Mesenteric fat pad (tissue), 1 donor: ENCODE results near the gene CNEP1R1. TPM values are rescaled to one million over a fixed set of nuclear protein-coding genes. Genes with fewer than 3 reads are reported as not detected.

ENCODE experiments used
- DNase-seq: peaks from one replicate; pipeline ENCODE4 v3.0.0-alpha.2; 2020; ENCODE audit warnings: low spot score
- total RNA-seq: library from RNA; stranded (reverse); fragmentation: NEBNext Ultra II Directional; extraction: Animal tissue kit (Norgen Biotek cat#: 25700); gene quantifications from one replicate; pipeline ENCODE4 v1.2.1, GENCODE V29; 2021
- donor health status: DM: yes; HTN: yes; CAD: no.

Gene CNEP1R1
- total RNA-seq, 1 donor from 2014 or later = 23.5 TPM

- DNase-seq = no peak
Observed at GRCh38 chr16:50059669-50060068, 34.6 kb downstream of the CNEP1R1 start.

DNA sequence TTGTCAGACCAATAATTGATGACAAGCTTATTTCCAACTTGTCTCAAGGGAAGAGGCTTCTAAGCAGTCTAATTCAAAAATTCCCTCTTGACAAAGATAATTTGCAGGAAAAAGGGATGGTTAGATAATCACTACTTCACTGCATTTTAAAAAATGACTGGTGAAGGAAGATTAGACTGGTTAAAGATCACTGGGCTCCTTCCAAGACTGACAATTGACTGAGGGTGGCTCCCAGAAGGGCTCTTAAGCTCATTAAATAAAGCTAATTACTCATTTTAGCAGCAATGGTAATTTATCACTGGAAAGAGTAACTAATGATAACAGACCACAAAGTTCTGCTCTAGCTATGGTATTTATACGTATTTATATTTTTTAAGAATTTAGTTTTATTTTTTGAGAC, 36.3 kb downstream of the CNEP1R1 start:
- DNase-seq = no peak

DNA sequence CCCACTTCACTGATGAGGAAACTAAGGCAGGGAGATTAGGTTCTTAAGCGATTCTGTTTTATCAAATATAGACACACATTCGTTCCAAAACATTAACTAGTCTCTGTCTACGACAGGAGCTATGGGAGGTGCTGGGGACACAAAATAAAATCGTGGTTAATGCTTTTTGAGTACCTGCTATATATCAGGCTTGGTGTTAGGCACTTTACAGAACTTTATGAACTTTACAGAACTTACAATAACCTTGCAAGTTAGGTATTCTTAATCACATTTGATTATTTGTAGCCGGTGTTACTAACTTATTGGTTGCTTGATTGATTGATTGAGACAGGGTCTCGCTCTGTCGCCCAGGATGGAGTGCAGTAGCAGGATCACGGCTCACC, 40.2 kb downstream of the CNEP1R1 start:
- DNase-seq = no peak

DNA sequence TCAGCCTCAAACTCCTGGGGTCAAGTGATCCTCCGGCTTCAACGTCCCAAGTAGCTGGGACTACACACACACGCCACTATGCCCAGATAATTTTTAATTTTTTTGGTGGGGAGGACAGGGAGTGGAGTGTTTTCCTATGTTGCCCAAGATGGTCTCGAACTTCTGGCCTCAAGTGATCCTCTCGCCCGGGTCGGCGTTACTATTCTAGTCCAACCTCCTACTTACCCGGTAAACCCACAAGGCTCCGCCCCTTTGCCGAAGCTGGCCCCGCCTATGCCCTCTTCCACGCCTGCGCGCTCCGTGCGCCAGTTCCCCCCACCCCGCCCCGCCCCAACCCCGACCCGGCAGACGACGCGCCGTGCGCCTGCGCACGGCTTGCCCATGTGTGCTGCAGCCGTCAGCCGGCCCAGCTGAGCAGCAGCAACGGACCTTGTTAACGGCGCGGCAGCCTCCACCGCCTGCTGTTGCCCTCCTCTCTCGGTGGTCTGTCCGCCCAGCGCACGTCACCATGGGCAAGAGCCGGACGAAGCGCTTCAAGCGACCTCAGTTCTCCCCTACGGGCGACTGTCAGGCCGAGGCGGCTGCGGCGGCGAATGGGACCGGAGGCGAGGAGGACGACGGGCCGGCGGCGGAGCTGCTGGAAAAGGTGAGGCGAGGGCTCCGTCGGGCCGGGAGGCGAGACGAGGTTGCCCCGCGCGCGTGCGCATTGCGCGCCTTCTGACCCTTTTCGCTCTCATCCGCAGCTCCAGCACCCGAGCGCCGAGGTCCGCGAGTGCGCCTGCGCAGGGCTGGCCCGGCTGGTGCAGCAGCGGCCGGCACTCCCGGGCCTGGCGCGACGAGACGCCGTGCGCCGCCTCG, 40.8 kb downstream of the CNEP1R1 start, which contains the start of gene HEATR3:
Gene HEATR3 (plus strand): TSS at position 347 of the 858 bp plus-strand sequence. CDS start 162 bp downstream, at position 509.
- peak; percentile 97 for DNase-seq

DNA sequence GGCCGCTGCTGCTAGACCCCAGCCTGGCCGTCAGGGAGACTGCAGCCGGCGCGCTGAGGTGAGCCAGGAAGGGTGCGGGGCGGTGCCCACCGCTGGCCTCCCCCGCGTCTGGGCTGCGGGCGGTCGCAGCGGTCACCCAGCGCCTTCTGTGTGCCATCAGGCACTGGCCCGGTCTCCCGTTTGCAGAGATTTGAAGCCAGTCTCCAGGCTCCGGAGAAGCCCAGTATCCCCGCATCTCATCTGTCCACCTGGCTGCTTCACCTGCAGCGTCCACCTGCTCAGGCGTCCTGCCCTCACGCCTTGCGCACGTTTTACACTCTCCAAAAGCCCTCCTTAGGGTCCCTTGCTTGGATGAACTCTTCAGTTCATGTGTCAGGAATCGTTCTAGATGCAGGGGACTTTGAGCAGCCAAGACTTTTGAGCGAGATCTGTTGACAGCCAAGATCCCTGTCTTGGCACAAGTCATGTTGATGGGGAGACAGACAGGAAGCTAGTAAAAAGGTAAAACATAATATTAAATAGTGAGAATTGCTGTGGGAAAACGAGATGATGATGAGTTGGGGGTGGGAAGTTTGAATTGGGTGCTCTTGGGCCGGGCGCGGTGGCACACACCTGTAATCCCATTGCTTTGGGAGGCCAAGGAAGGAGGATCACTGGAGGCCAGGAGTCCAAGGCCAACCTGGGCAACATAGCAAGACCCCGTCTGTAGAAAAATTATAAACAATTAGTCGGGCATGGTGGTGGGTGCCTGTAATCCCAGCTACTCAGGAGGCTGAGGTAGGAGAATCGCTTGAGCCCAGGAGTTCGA, 41.7 kb downstream of the CNEP1R1 start:
- DNase-seq = no peak

- DNase-seq = no peak
Observed at GRCh38 chr16:50067290-50067853, 42.3 kb downstream of the CNEP1R1 start.

- no peak for DNase-seq
Observed at GRCh38 chr16:50068550-50068949, 43.5 kb downstream of the CNEP1R1 start.

GRCh38 chr16:50069060-50069459, 44.0 kb downstream of the CNEP1R1 start:
- DNase-seq = no peak

- no peak for DNase-seq
Observed at GRCh38 chr16:50071075-50071671, 46.1 kb downstream of the CNEP1R1 start.

DNA sequence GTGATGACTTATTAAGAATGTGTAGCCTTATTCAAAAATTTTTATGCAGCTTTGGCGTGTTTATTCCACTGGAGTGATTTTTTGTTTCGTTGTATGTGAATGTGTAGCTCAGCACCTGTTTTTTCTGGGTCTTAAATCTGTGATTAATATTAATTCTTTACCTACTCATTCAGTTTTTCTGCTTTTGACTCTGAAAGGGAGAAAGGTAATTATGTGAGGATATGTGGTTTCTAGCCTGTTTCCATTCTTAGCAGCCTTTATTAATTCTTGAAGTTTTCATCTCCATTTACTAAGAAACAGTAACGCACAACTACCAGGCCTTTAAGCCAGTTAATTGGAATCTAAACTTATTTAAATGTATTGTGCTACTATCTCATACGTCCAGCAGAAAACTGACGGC, 47.7 kb downstream of the CNEP1R1 start:
- no peak for DNase-seq

DNA sequence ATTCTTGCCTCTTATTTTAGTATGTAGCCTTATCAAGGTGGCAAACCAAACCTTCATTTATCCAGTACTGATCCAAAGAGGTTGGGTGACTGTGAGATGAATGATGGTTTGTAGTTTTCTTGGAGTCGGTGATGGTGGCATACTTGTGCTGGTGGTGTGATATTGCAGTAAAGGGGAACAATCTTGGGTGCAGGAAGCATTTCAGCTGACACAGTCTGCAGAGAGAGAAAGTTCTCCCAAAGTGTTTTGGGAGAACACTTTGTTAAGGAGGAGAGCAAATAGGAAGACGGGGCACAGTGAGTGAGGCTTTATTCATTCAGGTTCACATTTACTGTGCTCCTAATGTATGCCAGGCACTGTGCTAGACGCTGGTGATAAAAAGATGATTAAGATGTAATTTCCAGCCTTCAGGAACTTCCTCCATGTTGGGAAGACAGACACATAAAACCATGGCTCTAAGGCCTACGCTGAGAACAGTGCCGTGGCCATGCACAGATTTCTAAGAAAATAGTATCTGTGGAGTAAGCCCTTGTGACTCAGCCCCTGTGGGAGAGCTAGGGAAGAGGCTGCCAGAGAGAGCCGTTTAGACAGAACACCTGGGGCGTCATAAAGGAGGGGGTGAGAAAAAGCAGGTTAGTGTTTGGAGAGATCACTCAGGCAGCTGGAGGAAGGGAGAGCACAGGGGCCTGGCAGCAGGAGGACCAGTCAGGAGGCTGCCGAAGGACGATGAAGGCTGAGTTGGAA, 54.5 kb downstream of the CNEP1R1 start:
- no peak for DNase-seq

DNA sequence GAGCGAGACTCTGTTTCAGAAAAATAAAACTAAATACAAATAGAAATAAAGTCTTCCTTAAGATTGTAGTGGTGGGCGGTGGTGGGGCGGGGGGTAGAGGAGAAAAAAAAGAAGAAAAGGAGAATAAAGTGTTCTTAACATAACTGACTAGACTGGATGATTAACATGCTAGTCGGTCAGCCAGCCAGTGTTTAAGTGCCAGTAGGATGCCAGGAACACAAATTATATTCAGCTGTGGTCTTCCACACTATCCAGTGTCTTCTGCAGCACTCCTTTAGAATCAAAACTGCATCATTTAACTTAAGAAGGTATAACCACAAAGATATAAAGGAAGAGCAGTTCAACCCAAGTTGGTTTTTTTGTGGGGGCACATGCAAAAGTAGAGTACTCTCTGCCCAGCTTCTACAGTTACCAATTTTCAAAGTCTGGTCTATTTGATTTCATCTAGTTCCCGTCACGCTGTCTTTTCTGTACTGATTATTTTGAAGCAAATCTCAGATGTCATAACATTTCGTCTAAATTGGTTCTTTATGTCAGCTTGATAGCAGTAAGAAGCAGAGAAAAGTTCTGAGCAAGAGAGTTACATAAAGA, 56.5 kb downstream of the CNEP1R1 start:
- DNase-seq = no peak

GRCh38 chr16:50083996-50084395, 59.0 kb downstream of the CNEP1R1 start:
- no peak for DNase-seq

DNA sequence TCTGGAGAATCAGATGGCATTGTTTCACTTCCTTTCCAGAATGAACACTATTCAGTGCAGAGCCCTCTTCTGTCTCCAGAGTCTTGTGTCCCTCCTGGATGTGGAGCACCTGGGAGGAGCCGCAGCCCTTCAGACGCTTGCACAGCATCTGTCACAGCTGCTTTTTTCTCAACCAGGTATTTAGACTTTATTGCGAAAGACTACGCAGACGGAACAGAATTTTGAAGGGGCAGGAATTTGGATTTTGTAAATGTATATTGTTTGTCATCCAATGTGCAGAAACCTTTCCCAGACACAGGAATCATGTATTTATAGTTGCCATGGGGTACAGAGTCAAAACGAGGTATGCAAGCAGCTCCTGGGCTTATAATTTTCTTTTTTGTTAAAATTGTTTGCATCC, 61.2 kb downstream of the CNEP1R1 start:
- no peak for DNase-seq

Other genes with a start within 250 kb of the CNEP1R1 start
- gene ZNF423, start 169.1 kb upstream of the CNEP1R1 start, total RNA-seq = 13.5 TPM
- gene HEATR3, start 40.7 kb downstream of the CNEP1R1 start, total RNA-seq = 22.4 TPM
- gene TENT4B, start 128.1 kb downstream of the CNEP1R1 start, total RNA-seq = 11.3 TPM
- 26.8 TPM for gene ADCY7, start 241.3 kb downstream of the CNEP1R1 start, total RNA-seq